HG03558 (cell line): ENCODE results near the gene RALGAPA1.
"Not testable (repeated sequence)": the region's sequence is repeated elsewhere in the genome, so short reads cannot be mapped to it uniquely, and the experiment has no call there.

Source experiments
- ATAC-seq: cut with Tn5 transposase; IDR thresholded peaks from one replicate; pipeline ENCODE4 v1.9.1; 2021; ENCODE audit warnings: moderate number of reproducible peaks; ENCODE audit not compliant: unreplicated experiment; ENCODE audit errors: extremely low read depth

The RALGAPA1 gene

GRCh38 chr14:35705636-35706035 is 103.5 kb downstream of the RALGAPA1 start:
- no peak for ATAC-seq

- no peak for ATAC-seq
These were observed 104.2 kb downstream of the RALGAPA1 start for GRCh38 chr14:35704793-35705493.

- no peak for ATAC-seq
These were observed 107.6 kb downstream of the RALGAPA1 start for GRCh38 chr14:35701531-35701930.

GRCh38 chr14:35699791-35700444 is 109.2 kb downstream of the RALGAPA1 start:
- ATAC-seq: no peak

- ATAC-seq: no peak
These were observed 112.5 kb downstream of the RALGAPA1 start for GRCh38 chr14:35696575-35696974.

GRCh38 chr14:35696119-35696518 is 113.0 kb downstream of the RALGAPA1 start:
- no peak for ATAC-seq

GRCh38 chr14:35695647-35696046 is 113.4 kb downstream of the RALGAPA1 start:
- ATAC-seq: no peak

- ATAC-seq: no peak
These were observed 114.0 kb downstream of the RALGAPA1 start for GRCh38 chr14:35695072-35695471.

- no peak for ATAC-seq
These were observed 120.1 kb downstream of the RALGAPA1 start for GRCh38 chr14:35689000-35689460.

GRCh38 chr14:35688126-35688826 is 120.8 kb downstream of the RALGAPA1 start:
- no peak for ATAC-seq

- ATAC-seq: no peak
These were observed 121.7 kb downstream of the RALGAPA1 start for GRCh38 chr14:35687335-35687939.

- not testable (repeated sequence) for ATAC-seq
These were observed 125.4 kb downstream of the RALGAPA1 start for GRCh38 chr14:35683688-35684087.

- no peak for ATAC-seq
These were observed 126.3 kb downstream of the RALGAPA1 start for GRCh38 chr14:35682802-35683201.

- ATAC-seq: no peak
These were observed 130.6 kb downstream of the RALGAPA1 start for GRCh38 chr14:35678403-35679028.

GRCh38 chr14:35669782-35670181 is 139.3 kb downstream of the RALGAPA1 start:
- no peak for ATAC-seq

- no peak for ATAC-seq
These were observed 142.6 kb downstream of the RALGAPA1 start for GRCh38 chr14:35666429-35667043.

GRCh38 chr14:35661875-35662274 is 147.2 kb downstream of the RALGAPA1 start:
- ATAC-seq: no peak

- ATAC-seq: no peak
These were observed 156.1 kb downstream of the RALGAPA1 start for GRCh38 chr14:35653045-35653444.

- no peak for ATAC-seq
These were observed 165.6 kb downstream of the RALGAPA1 start for GRCh38 chr14:35643513-35643912.

GRCh38 chr14:35637851-35638250 is 171.2 kb downstream of the RALGAPA1 start:
- ATAC-seq: no peak
